ENCODE measurements around the gene CNIH2. TPM values are rescaled to one million over a fixed set of nuclear protein-coding genes. Genes with fewer than 3 reads are reported as not detected.

CNIH2 gene
- total RNA-seq, 1 donor from 2014 or later = 5.0 TPM

DNA sequence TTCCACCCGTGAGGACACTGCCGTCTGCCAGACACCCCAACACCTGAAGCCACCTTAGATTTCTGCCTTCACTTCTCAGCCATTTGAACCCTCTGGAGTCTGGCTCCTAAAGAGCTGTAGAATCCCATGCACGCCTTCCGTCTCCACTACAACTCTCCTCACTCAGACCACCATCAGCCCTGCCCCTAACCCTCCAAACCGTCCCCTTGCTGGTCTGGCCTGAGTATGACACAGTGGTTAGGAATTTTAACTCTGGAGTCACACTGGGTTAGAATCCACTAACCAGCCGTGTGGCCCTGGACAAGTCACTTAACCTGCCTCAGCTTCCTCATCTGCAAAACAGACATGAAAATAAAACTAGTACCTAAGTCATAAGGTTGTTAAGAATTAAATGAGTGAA, 3.0 kb downstream of the CNIH2 start:
- Mint-ChIP-seq H3K27ac (ENCODE audit: unreplicated experiment) (no peak overlapping the region), H3K4me1 (ENCODE audit: unreplicated experiment) (peaks cover 37% of the 10 kb centered on the region)

DNA sequence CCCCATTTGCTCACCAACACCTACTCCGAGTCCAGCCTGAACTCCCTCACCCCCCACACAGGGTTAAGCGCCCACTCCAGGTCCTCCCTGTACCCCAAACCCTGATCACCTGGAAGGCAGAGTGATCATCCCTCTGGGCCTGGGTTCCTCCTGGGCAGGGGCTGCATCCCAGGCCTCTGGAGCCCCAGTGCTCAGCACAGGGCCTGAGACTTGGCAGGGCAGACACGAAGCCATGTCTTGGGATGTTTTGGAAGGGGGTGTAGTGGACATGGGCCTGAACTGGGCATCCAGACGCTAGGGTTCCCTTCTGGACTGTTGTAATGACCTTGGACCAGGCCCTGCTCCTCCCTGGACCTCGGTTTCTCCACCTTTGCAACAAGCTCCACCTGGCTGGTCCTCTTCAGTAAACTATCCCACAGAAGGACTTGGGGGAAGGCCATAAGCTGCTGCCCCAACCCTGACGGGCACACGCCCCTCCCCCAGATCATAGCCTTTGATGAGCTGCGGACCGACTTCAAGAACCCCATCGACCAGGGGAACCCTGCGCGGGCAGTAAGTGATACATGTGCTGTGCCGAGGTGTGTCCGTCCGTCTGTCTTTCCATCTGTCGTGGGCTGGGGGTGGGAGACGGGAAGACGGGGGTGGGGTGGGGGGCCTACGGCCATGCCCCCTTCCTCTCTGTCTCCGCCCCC, 3.9 kb downstream of the CNIH2 start:
- DNase-seq (ENCODE audit: extremely low spot score, unreplicated experiment) = no peak
- Mint-ChIP-seq H3K4me3 (ENCODE audit: unreplicated experiment) (no peak overlapping the region), H3K27ac (ENCODE audit: unreplicated experiment) (peak overlapping the region; percentile 60), H3K4me1 (ENCODE audit: unreplicated experiment) (peaks cover 40% of the 10 kb centered on the region), H3K36me3 (ENCODE audit: unreplicated experiment) (no peaks in the 10 kb centered on the region), H3K27me3 (ENCODE audit: unreplicated experiment) (no peaks in the 10 kb centered on the region), H3K9me3 (ENCODE audit: unreplicated experiment) (no peaks in the 10 kb centered on the region)
- TF ChIP-seq, protein P1, sequence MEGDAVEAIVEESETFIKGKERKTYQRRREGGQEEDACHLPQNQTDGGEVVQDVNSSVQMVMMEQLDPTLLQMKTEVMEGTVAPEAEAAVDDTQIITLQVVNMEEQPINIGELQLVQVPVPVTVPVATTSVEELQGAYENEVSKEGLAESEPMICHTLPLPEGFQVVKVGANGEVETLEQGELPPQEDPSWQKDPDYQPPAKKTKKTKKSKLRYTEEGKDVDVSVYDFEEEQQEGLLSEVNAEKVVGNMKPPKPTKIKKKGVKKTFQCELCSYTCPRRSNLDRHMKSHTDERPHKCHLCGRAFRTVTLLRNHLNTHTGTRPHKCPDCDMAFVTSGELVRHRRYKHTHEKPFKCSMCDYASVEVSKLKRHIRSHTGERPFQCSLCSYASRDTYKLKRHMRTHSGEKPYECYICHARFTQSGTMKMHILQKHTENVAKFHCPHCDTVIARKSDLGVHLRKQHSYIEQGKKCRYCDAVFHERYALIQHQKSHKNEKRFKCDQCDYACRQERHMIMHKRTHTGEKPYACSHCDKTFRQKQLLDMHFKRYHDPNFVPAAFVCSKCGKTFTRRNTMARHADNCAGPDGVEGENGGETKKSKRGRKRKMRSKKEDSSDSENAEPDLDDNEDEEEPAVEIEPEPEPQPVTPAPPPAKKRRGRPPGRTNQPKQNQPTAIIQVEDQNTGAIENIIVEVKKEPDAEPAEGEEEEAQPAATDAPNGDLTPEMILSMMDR (IDR thresholded peaks at IDR 0.05) = no peak

More for the DNA sequence above, 3.0 kb downstream of the CNIH2 start:
- no peaks in the 10 kb centered on the region for H3K36me3 Mint-ChIP-seq (ENCODE audit: unreplicated experiment)
- TF ChIP-seq, protein P1 (IDR thresholded peaks at IDR 0.05) = no peak
- no peaks in the 10 kb centered on the region for H3K9me3 Mint-ChIP-seq (ENCODE audit: unreplicated experiment)
- no peak overlapping the region for H3K4me3 Mint-ChIP-seq (ENCODE audit: unreplicated experiment)
- no peak for DNase-seq (ENCODE audit: extremely low spot score, unreplicated experiment)
- no peaks in the 10 kb centered on the region for H3K27me3 Mint-ChIP-seq (ENCODE audit: unreplicated experiment)

GRCh38 chr11:66282468-66283455, 4.8 kb downstream of the CNIH2 start:
- Mint-ChIP-seq H3K4me1 (ENCODE audit: unreplicated experiment) (peaks cover 43% of the 10 kb centered on the region), H3K36me3 (ENCODE audit: unreplicated experiment) (no peaks in the 10 kb centered on the region), H3K27me3 (ENCODE audit: unreplicated experiment) (no peaks in the 10 kb centered on the region), H3K27ac (ENCODE audit: unreplicated experiment) (no peak overlapping the region), H3K4me3 (ENCODE audit: unreplicated experiment) (no peak overlapping the region), H3K9me3 (ENCODE audit: unreplicated experiment) (no peaks in the 10 kb centered on the region)
- DNase-seq (ENCODE audit: extremely low spot score, unreplicated experiment) = peak; percentile 99
- TF ChIP-seq, protein P1 (IDR thresholded peaks at IDR 0.05) = peak; percentile 96

GRCh38 chr11:66283461-66284105, 5.6 kb downstream of the CNIH2 start:
- DNase-seq (ENCODE audit: extremely low spot score, unreplicated experiment) = no peak
- no peak overlapping the region for H3K4me3 Mint-ChIP-seq (ENCODE audit: unreplicated experiment)
- no peaks in the 10 kb centered on the region for H3K36me3 Mint-ChIP-seq (ENCODE audit: unreplicated experiment)
- no peaks in the 10 kb centered on the region for H3K9me3 Mint-ChIP-seq (ENCODE audit: unreplicated experiment)
- H3K27ac Mint-ChIP-seq (ENCODE audit: unreplicated experiment) = no peak overlapping the region
- peaks cover 48% of the 10 kb centered on the region for H3K4me1 Mint-ChIP-seq (ENCODE audit: unreplicated experiment)
- H3K27me3 Mint-ChIP-seq (ENCODE audit: unreplicated experiment) = no peaks in the 10 kb centered on the region
- TF ChIP-seq, protein P1 (IDR thresholded peaks at IDR 0.05) = no peak
